GM19240 (cell line): Measurements from ENCODE around the gene NR5A1.

Experiments
- DNase-seq: peaks from one replicate; pipeline ENCODE4 v3.0.0; 2011; ENCODE audit warnings: low spot score; ENCODE audit not compliant: insufficient read length

The NR5A1 gene

DNA sequence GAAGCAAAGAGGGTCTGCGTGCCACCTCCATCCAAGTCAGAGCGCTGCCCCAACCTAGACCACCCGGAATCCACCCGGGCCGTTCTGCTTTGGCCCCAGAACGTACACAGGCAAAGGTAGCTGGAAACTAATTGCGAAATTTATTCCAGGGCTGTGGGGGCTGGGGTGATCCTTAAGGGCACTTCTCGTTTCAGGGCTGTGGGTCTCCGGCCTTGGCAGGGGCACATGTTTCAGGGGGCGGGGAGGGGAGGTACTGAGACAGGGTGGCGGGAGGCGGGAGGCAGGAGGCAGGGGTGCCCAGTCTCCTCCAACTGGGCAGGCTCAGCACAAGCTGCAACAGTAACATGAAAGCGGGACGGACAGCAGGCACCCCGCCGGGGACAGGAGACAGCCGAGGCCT lies 26.1 kb downstream of the NR5A1 start:
- DNase-seq: no peak

DNA sequence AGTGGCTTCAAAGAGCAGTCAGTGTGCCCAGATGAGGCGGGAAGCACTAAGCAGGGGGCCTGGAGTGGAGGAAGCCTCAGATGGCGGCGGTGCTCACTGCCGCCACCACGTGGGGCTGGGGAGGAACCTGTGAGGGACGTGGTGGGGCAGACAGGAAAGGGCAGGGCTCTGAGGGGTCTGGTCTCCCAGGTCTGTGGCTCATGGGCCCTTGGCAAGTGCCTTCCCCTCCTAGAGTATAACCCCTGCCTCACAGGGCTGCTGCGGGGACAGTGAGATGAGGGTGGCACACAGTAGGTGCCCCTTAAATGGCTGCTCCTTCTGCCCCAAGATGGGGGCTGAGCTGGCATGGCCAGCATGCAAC lies 26.6 kb downstream of the NR5A1 start:
- DNase-seq: peak; percentile 84

GRCh38 chr9:124479947-124480620 lies 27.1 kb downstream of the NR5A1 start:
- DNase-seq: no peak

GRCh38 chr9:124479371-124479770 lies 27.8 kb downstream of the NR5A1 start:
- no peak for DNase-seq

DNA sequence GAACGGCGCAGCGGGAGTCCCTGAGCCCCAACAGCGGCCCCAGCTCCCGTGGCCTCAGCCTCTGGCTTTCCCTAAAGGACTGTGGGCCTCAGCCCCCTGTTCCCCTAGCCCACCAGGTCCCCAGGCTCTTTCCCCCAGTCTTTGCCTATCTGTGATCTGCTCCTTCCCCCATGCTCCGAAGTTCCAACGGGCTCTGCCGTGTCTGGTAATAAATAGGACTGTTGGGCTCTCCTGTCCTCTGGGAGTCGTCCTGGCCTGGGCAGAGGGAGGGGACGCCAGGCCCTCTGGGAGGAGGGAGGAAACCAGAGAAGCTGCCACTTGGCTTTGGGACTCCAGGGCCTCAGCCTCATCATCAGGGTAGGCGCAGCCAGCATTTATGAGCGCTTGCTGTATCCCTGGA lies 28.8 kb downstream of the NR5A1 start:
- DNase-seq: no peak

DNA sequence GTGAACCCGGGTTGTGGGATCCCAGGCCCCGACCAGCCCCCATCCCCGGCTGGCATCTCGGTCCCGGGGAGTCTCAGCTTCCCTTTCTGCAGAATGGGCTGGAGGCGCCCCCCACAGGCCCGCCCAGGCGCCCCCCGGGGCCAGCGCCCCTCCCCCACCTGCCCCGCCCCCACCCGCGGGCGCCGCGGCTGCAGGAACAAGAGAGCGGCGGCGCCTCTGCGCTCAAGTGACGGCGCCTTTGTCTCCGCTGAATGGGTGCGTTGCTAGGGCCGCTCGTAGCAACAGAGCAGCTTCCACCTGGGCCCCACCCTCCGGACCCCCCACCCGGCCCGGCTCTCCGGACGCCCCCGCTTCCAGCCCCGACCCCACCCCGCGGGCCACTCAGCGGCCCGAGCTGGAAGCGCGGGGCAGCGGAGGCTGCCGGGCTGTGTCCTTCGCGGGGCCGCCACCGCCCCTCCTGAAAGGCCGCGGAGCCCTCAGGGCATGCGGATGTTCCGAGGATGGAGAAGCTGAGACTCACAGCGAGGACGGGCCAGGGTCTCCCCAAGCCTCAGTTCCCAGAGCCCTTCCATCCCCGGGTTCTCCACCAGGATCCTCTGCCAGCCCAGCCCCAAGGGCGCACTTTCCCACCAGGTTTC lies 29.4 kb downstream of the NR5A1 start:
- no peak for DNase-seq

DNA sequence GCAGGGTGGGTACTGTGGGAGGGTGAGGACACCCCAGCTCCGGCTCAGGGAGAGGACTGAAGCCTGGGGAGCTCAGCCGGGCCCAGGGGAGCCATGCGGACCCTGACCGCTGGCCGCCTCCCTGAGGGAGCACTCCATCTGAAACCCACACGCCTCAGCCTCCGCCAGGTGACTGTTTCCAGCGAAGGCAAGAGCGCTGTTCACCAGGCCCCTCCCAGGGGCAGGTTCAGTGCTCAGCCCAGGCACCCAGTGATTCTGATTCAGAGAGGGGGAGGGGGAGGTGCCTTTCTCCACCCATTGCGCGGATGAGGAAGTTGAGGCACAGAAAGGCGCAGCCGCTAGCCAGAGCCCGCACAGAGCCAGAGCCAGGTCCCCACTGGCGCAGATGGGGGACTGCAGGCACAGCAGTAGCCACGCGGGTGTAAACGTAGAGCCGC lies 30.0 kb downstream of the NR5A1 start:
- DNase-seq: no peak

GRCh38 chr9:124475868-124476690 lies 31.1 kb downstream of the NR5A1 start:
- DNase-seq: no peak

GRCh38 chr9:124475158-124475867 lies 31.9 kb downstream of the NR5A1 start:
- DNase-seq: no peak

- no peak for DNase-seq
Observed at GRCh38 chr9:124474151-124474550, 33.0 kb downstream of the NR5A1 start.

DNA sequence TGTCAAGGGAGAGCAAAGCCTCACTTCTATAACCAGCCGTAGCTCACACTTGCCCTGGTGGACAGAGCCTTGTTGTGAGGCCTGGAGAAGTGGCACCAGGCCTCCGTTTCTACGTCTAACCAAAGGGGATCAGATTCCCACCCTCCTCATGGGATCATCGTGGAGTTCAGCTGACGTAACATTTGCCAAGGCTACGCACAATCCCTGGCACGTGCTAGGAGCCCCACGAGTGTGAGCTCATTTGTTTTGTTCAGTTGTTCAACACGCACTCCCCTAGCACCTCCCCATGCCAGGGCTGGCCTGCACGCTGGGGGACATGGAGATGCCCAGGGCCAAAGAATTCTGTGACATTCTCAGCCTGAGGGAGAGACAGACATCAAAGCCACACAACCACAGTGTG lies 33.9 kb downstream of the NR5A1 start:
- no peak for DNase-seq

GRCh38 chr9:124472770-124473169 lies 34.4 kb downstream of the NR5A1 start:
- DNase-seq: no peak

- no peak for DNase-seq
Observed at GRCh38 chr9:124471761-124472160, 35.4 kb downstream of the NR5A1 start.

DNA sequence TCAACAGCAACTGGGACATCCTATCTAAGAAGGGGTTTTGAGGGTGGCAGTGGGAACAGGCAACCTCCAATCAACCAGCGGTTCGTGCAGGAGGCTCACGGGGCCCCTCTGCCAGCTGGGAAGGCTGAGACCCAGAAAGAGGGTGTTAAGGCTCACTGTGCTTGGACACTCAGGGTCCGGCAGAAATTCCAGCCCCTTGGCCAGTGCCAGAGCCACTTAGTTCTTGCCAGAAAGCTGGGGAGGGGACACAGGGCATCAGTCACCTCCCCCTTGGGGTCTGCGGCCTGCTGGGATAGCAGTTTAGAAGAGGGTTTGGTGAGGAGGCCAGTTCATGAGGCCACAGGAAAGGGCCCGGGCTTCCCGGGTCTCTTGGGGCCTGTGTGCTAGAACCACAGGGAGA lies 36.5 kb downstream of the NR5A1 start:
- no peak for DNase-seq

GRCh38 chr9:124470306-124470705 lies 36.9 kb downstream of the NR5A1 start:
- DNase-seq: no peak

- no peak for DNase-seq
Observed at GRCh38 chr9:124469011-124469832, 38.0 kb downstream of the NR5A1 start.

- DNase-seq: no peak
Observed at GRCh38 chr9:124468061-124468740, 39.0 kb downstream of the NR5A1 start.

- DNase-seq: no peak
Observed at GRCh38 chr9:124467410-124468060, 39.7 kb downstream of the NR5A1 start.

- no peak for DNase-seq
Observed at GRCh38 chr9:124465736-124466135, 41.5 kb downstream of the NR5A1 start.

- DNase-seq: no peak
Observed at GRCh38 chr9:124462739-124463138, 44.5 kb downstream of the NR5A1 start.
